Adrenal gland (tissue), 5 donors: Measurements from ENCODE around the gene CCDC146.

ENCODE experiments used
- POLR2A ChIP-seq, 2 donors: fragments of 450-650 bp; IDR thresholded peaks; one replicate each; pipeline ENCODE4 v1.6.1; 2017; ENCODE audit warnings: antibody characterized with exemption in 2 of 2, mild to moderate bottlenecking in 2 of 2, moderate library complexity in 1 of 2
- TF ChIP-seq, protein P1 (sequence below), 6 experiments: fragments of 450-650 bp in 4 of 6; fragments of 200-600 bp in 2 of 6; sonication (generic) in 1 of 6; IDR thresholded peaks; 1 replicate in 5 of 6; 2 replicates in 1 of 6; pipeline versions ENCODE4 v1.5.1 to v1.8.0; 2016 to 2021; ENCODE audit warnings: antibody characterized with exemption in 6 of 6, mild to moderate bottlenecking in 2 of 6, moderate library complexity in 1 of 6
- donor health status: DM: no; HTN: no; CAD: no.

DNA sequence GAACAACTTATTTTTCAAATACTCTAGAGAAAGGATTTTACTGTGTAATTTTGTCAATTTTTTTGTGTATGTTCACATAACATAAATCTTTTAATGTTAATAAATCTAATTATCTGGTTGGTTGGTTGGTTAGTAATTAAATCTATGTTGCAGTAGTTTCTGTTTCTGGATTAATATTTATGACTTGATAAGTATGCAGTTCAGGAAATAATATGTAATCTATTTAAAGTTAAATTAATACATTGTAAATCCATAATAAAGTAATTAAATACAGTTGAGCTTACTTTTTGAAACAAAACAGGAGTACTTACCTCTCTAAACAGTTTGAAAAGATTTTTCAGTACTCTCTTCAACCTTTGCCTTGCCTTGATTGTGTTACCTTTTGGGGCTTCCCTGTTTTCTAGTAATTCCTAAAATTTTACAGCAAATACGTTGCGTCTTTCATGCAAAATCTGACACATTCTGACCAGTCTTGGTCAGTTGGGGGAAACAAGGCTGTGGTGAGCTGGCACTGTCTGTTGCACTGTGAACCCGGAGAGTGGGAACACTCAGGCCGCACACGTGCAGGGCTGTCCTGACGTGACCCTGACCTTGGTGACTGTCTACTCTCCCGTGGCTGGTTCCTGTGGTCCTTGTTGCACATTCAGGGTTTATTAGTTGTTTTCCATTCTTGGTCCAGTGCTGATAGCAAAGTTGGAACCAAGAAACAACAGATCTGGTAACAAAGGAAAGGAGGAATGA, 122.8 kb downstream of the CCDC146 start:
- TF ChIP-seq, protein P1, sequence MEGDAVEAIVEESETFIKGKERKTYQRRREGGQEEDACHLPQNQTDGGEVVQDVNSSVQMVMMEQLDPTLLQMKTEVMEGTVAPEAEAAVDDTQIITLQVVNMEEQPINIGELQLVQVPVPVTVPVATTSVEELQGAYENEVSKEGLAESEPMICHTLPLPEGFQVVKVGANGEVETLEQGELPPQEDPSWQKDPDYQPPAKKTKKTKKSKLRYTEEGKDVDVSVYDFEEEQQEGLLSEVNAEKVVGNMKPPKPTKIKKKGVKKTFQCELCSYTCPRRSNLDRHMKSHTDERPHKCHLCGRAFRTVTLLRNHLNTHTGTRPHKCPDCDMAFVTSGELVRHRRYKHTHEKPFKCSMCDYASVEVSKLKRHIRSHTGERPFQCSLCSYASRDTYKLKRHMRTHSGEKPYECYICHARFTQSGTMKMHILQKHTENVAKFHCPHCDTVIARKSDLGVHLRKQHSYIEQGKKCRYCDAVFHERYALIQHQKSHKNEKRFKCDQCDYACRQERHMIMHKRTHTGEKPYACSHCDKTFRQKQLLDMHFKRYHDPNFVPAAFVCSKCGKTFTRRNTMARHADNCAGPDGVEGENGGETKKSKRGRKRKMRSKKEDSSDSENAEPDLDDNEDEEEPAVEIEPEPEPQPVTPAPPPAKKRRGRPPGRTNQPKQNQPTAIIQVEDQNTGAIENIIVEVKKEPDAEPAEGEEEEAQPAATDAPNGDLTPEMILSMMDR (IDR thresholded peaks at IDR 0.05), result no peak
- TF ChIP-seq POLR2A (IDR thresholded peaks at IDR 0.05), result no peak
